Skeletal muscle satellite cell (primary cell): ENCODE measurements around the gene LEKR1.

Source experiments
- H3K27me3 ChIP-seq: 2 replicates; pipeline ENCODE4 v1.7.0; 2013; ENCODE audit warnings: low read length; ENCODE audit not compliant: control insufficient read depth, insufficient read depth
- H3K36me3 ChIP-seq: 2 replicates; pipeline ENCODE4 v1.7.0; 2013; ENCODE audit warnings: mild to moderate bottlenecking, control low read depth, low read length; ENCODE audit not compliant: insufficient read depth
- H3K4me1 ChIP-seq: 2 replicates; pipeline ENCODE4 v1.7.0; 2013; ENCODE audit warnings: low read length; ENCODE audit not compliant: control insufficient read depth, insufficient read depth
- H3K4me2 ChIP-seq: 2 replicates; pipeline ENCODE4 v1.7.0; 2013; ENCODE audit warnings: mild to moderate bottlenecking, low read length
- H3K4me3 ChIP-seq: 2 replicates; pipeline ENCODE4 v1.7.0; 2013; ENCODE audit warnings: low read length
- H3K9ac ChIP-seq: 2 replicates; pipeline ENCODE4 v1.7.0; 2013; ENCODE audit warnings: mild to moderate bottlenecking, low read depth, low read length, moderate library complexity
- H3K9me3 ChIP-seq: replicated peaks from 2 replicates; pipeline ENCODE4 v1.7.0; 2013; ENCODE audit warnings: mild to moderate bottlenecking, control low read depth, low read length

The LEKR1 gene

DNA sequence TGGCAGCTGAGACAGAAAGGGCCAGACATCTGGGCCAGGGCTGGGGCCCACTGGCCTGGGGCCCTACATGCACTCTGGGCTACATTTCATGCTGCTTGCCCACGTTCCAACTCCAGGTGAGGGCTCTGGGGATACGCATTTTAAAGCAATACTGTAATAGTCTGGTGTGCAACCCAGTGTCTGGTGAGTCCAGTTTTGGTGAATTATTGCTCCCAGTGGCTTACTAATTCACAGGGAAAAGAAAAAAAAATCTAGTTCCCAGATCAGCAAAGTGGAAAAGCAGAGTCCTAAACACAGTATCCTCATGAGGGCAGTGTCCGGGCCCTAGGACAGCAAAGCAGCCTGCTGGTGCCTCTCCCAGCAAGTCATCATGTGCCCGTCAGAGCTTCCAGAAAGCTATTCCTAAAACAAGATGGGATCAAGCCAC lies 251.4 kb downstream of the LEKR1 start:
- peaks cover 61% of the 10 kb centered on the region for H3K4me1 ChIP-seq
- no peaks in the 10 kb centered on the region for H3K36me3 ChIP-seq
- H3K9ac ChIP-seq = peak overlapping the region; percentile 70
- peak overlapping the region; percentile 29 for H3K4me3 ChIP-seq
- no peaks in the 10 kb centered on the region for H3K9me3 ChIP-seq
- H3K4me2 ChIP-seq = peak overlapping the region; percentile 32
- no peaks in the 10 kb centered on the region for H3K27me3 ChIP-seq

- H3K4me2 ChIP-seq = peak overlapping the region; percentile 32
- no peaks in the 10 kb centered on the region for H3K27me3 ChIP-seq
- H3K36me3 ChIP-seq = no peaks in the 10 kb centered on the region
- no peak overlapping the region for H3K4me3 ChIP-seq
- no peaks in the 10 kb centered on the region for H3K9me3 ChIP-seq
- peak overlapping the region; percentile 70 for H3K9ac ChIP-seq
- peaks cover 67% of the 10 kb centered on the region for H3K4me1 ChIP-seq
These were observed 252.1 kb downstream of the LEKR1 start for GRCh38 chr3:157078131-157078810.

DNA sequence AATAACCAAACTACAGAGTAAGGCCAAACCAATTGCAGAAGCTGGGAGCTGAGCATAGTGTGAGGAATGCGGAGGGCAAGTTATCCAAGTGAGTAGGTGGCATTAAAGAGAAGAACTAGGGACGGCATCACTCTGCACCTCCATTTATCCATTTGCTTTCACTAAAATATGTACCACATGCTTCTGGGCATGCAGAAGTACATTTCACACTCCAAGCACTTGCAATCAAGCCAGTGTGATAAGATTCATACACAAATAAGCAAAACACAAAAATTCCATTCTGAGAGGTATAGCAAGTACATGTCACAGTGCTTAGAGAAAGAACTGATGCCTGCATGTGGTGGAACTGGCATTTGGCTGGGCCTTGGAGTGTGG lies 252.6 kb downstream of the LEKR1 start:
- H3K27me3 ChIP-seq = no peaks in the 10 kb centered on the region
- no peaks in the 10 kb centered on the region for H3K36me3 ChIP-seq
- H3K4me3 ChIP-seq = no peak overlapping the region
- no peak overlapping the region for H3K4me2 ChIP-seq
- H3K9ac ChIP-seq = no peak overlapping the region
- no peaks in the 10 kb centered on the region for H3K9me3 ChIP-seq
- peaks cover 67% of the 10 kb centered on the region for H3K4me1 ChIP-seq

DNA sequence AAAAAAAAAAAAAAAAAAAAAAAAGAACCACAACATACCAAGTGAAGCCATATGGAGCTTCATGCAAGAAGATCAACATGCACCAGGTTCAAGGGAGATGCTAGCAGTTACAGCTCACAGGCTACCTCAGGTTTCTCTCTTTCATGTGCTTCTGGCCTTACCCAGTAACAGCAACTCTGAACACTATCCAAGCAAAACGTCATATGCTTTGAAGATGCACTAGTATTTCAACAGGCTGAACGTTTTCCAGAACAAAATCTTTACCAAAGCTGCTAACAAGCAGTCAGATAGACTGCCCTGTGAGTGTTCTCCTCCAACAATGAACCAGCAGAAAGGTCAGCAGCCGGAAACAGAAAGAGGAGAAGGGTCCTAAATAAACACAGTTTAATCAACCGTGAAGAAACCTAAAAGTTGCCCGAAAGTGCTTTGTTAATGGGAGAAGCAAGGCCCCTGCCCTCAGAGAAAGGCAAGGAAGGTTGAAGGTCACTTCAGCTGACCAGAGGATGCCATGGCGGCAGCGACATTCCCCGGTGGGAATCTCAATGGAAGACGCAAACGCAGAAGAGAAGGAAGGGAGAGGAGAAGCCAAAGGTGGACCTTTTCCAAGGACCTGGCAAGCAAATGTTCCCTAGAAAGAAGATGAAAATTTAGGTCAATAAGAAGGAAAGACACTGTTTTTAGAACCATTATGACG lies 253.7 kb downstream of the LEKR1 start:
- Histone ChIP-seq H3K9me3 (no peaks in the 10 kb centered on the region), H3K27me3 (no peaks in the 10 kb centered on the region), H3K9ac (no peak overlapping the region), H3K36me3 (no peaks in the 10 kb centered on the region), H3K4me2 (no peak overlapping the region), H3K4me3 (no peak overlapping the region), H3K4me1 (peaks cover 62% of the 10 kb centered on the region)

GRCh38 chr3:157081626-157082210 lies 255.6 kb downstream of the LEKR1 start:
- H3K4me1 ChIP-seq = peaks cover 62% of the 10 kb centered on the region
- no peaks in the 10 kb centered on the region for H3K9me3 ChIP-seq
- no peaks in the 10 kb centered on the region for H3K27me3 ChIP-seq
- no peaks in the 10 kb centered on the region for H3K36me3 ChIP-seq
- H3K4me2 ChIP-seq = peak overlapping the region; percentile 66
- H3K9ac ChIP-seq = peak overlapping the region; percentile 78
- H3K4me3 ChIP-seq = no peak overlapping the region

GRCh38 chr3:157082305-157082982 lies 256.3 kb downstream of the LEKR1 start:
- Histone ChIP-seq H3K27me3 (no peaks in the 10 kb centered on the region), H3K9me3 (no peaks in the 10 kb centered on the region), H3K4me1 (peaks cover 64% of the 10 kb centered on the region), H3K36me3 (no peaks in the 10 kb centered on the region), H3K4me3 (no peak overlapping the region), H3K4me2 (peak overlapping the region; percentile 66), H3K9ac (peak overlapping the region; percentile 78)

- no peak overlapping the region for H3K4me3 ChIP-seq
- no peaks in the 10 kb centered on the region for H3K36me3 ChIP-seq
- H3K9ac ChIP-seq = no peak overlapping the region
- H3K4me1 ChIP-seq = peaks cover 60% of the 10 kb centered on the region
- H3K27me3 ChIP-seq = no peaks in the 10 kb centered on the region
- H3K9me3 ChIP-seq = no peaks in the 10 kb centered on the region
- no peak overlapping the region for H3K4me2 ChIP-seq
These were observed 257.7 kb downstream of the LEKR1 start for GRCh38 chr3:157083824-157084223.

GRCh38 chr3:157086060-157086750 lies 260.1 kb downstream of the LEKR1 start:
- peak overlapping the region; percentile 90 for H3K4me2 ChIP-seq
- H3K36me3 ChIP-seq = no peaks in the 10 kb centered on the region
- H3K9me3 ChIP-seq = no peaks in the 10 kb centered on the region
- H3K27me3 ChIP-seq = no peaks in the 10 kb centered on the region
- peak overlapping the region; percentile 96 for H3K9ac ChIP-seq
- H3K4me3 ChIP-seq = no peak overlapping the region
- peaks cover 61% of the 10 kb centered on the region for H3K4me1 ChIP-seq

- Histone ChIP-seq H3K4me3 (no peak overlapping the region), H3K9me3 (no peaks in the 10 kb centered on the region), H3K36me3 (no peaks in the 10 kb centered on the region), H3K4me1 (peaks cover 56% of the 10 kb centered on the region), H3K9ac (peak overlapping the region; percentile 96), H3K4me2 (peak overlapping the region; percentile 90), H3K27me3 (no peaks in the 10 kb centered on the region)
These were observed 260.6 kb downstream of the LEKR1 start for GRCh38 chr3:157086775-157087174.

- H3K9me3 ChIP-seq = no peaks in the 10 kb centered on the region
- H3K4me2 ChIP-seq = peak overlapping the region; percentile 90
- no peaks in the 10 kb centered on the region for H3K27me3 ChIP-seq
- H3K9ac ChIP-seq = peak overlapping the region; percentile 96
- H3K4me1 ChIP-seq = peaks cover 50% of the 10 kb centered on the region
- peak overlapping the region; percentile 73 for H3K4me3 ChIP-seq
- H3K36me3 ChIP-seq = no peaks in the 10 kb centered on the region
These were observed 261.2 kb downstream of the LEKR1 start for GRCh38 chr3:157087373-157087772.
